Measurements from ENCODE around the gene NEK1. TPM values are rescaled to one million over a fixed set of nuclear protein-coding genes. Genes with fewer than 3 reads are reported as not detected.

NEK1 gene
- total RNA-seq, 1 experiment from 2014 or later: 8.7 TPM

- BruUV-seq (replicated peaks): no TSS peak
- no peak for DNase-seq
- Mint-ChIP-seq H3K36me3 (ENCODE audit: insufficient read depth, unreplicated experiment) (no peaks in the 10 kb centered on the region), H3K27ac (ENCODE audit: unreplicated experiment) (no peak overlapping the region), H3K27me3 (ENCODE audit: insufficient read depth, unreplicated experiment) (no peaks in the 10 kb centered on the region), H3K4me1 (ENCODE audit: low read depth, unreplicated experiment) (no peaks in the 10 kb centered on the region), H3K9me3 (ENCODE audit: unreplicated experiment) (no peaks in the 10 kb centered on the region), H3K4me3 (ENCODE audit: unreplicated experiment) (no peak overlapping the region)
- Histone ChIP-seq H3K27me3 (replicated peaks; ENCODE audit: control insufficient read depth, insufficient read depth, low read length) (no peaks in the 10 kb centered on the region), H3K9me3 (no peaks in the 10 kb centered on the region), H3K4me1 (0 out of 2 replicates have a peak, but pooled peaks cover 4% of the 10 kb centered on the region), H3K4me3 (ENCODE audit: low read depth, low read length) (no peak overlapping the region), H3K36me3 (ENCODE audit: control insufficient read depth, insufficient read depth, low read length) (no peaks in the 10 kb centered on the region)
- intact Hi-C loops (cut with micrococcal nuclease; ENCODE audit: unreplicated experiment): loop anchor here (5.0 to 10.0 kb wide), 4 partner anchors 368 to 1300 kb away; no protein-coding TSS in a partner anchor
- ChIA-PET CTCF (interaction anchor here (0.8 to 1.1 kb wide), 2 partner anchors 369 to 475 kb away, joined by 3 to 4 read pairs; partner anchors contain the start of gene CBR4), POLR2A (no interaction called here)
- no peak for TF ChIP-seq CTCF (IDR thresholded peaks at IDR 0.05; ENCODE audit: insufficient read depth in 1 of 2, low read depth in 1 of 2, low read length in 1 of 2, severe bottlenecking in 1 of 2, unreplicated experiment in 1 of 2)
Measured at GRCh38 chr4:169485086-169485485, 127.3 kb downstream of the NEK1 start.

- no peaks in the 10 kb centered on the region for H3K27me3 ChIP-seq (replicated peaks; ENCODE audit: control insufficient read depth, insufficient read depth, low read length)
- no TSS peak for BruUV-seq (replicated peaks)
- Mint-ChIP-seq H3K9me3 (ENCODE audit: unreplicated experiment) (no peaks in the 10 kb centered on the region), H3K4me3 (ENCODE audit: unreplicated experiment) (no peak overlapping the region), H3K36me3 (ENCODE audit: insufficient read depth, unreplicated experiment) (no peaks in the 10 kb centered on the region), H3K27ac (ENCODE audit: unreplicated experiment) (no peak overlapping the region), H3K27me3 (ENCODE audit: insufficient read depth, unreplicated experiment) (no peaks in the 10 kb centered on the region), H3K4me1 (ENCODE audit: low read depth, unreplicated experiment) (no peaks in the 10 kb centered on the region)
- H3K4me3 ChIP-seq (ENCODE audit: low read depth, low read length): no peak overlapping the region
- ChIA-PET CTCF (no interaction called here), POLR2A (no interaction called here)
- no peak for DNase-seq
- 0 out of 2 replicates have a peak, but pooled peaks cover 4% of the 10 kb centered on the region for H3K4me1 ChIP-seq
- TF ChIP-seq CTCF (IDR thresholded peaks at IDR 0.05; ENCODE audit: insufficient read depth in 1 of 2, low read depth in 1 of 2, low read length in 1 of 2, severe bottlenecking in 1 of 2, unreplicated experiment in 1 of 2): no peak
- no peaks in the 10 kb centered on the region for H3K9me3 ChIP-seq
- no peaks in the 10 kb centered on the region for H3K36me3 ChIP-seq (ENCODE audit: control insufficient read depth, insufficient read depth, low read length)
- intact Hi-C loops (cut with micrococcal nuclease; ENCODE audit: unreplicated experiment): loop anchor here (10.0 kb wide), 2 partner anchors 900 to 1300 kb away; no protein-coding TSS in a partner anchor
Measured at GRCh38 chr4:169484485-169484884, 127.9 kb downstream of the NEK1 start.

- ChIA-PET POLR2A (no interaction called here), CTCF (no interaction called here)
- TF ChIP-seq CTCF (IDR thresholded peaks at IDR 0.05; ENCODE audit: insufficient read depth in 1 of 2, low read depth in 1 of 2, low read length in 1 of 2, severe bottlenecking in 1 of 2, unreplicated experiment in 1 of 2): no peak
- H3K4me3 ChIP-seq (ENCODE audit: low read depth, low read length): no peak overlapping the region
- H3K4me1 ChIP-seq: no peaks in the 10 kb centered on the region
- Mint-ChIP-seq H3K27ac (ENCODE audit: unreplicated experiment) (no peak overlapping the region), H3K4me3 (ENCODE audit: unreplicated experiment) (no peak overlapping the region), H3K9me3 (ENCODE audit: unreplicated experiment) (peaks cover 20% of the 10 kb centered on the region), H3K36me3 (ENCODE audit: insufficient read depth, unreplicated experiment) (no peaks in the 10 kb centered on the region), H3K27me3 (ENCODE audit: insufficient read depth, unreplicated experiment) (no peaks in the 10 kb centered on the region), H3K4me1 (ENCODE audit: low read depth, unreplicated experiment) (no peaks in the 10 kb centered on the region)
- no TSS peak for BruUV-seq (replicated peaks)
- H3K9me3 ChIP-seq: no peaks in the 10 kb centered on the region
- H3K27me3 ChIP-seq (replicated peaks; ENCODE audit: control insufficient read depth, insufficient read depth, low read length): no peaks in the 10 kb centered on the region
- intact Hi-C loops (cut with micrococcal nuclease; ENCODE audit: unreplicated experiment): no loop called here
- DNase-seq: no peak
- no peaks in the 10 kb centered on the region for H3K36me3 ChIP-seq (ENCODE audit: control insufficient read depth, insufficient read depth, low read length)
Measured at GRCh38 chr4:169464080-169464479, 148.3 kb downstream of the NEK1 start.
